ENCODE measurements around the gene FAM219A.

FAM219A gene

GRCh38 chr9:34458013-34458958 lies at the start of gene FAM219A, which contains the start of gene DNAI1:
Gene FAM219A (minus strand): TSS chr9:34458570. CDS start chr9:34458263, 307 bp downstream.
Gene DNAI1 (plus strand): TSS chr9:34458805. CDS start chr9:34459006, 201 bp downstream.
- peak; percentile 99 for DNase-seq

- DNase-seq = no peak
Measured at GRCh38 chr9:34507966-34508365, 49.6 kb upstream of the FAM219A start.

GRCh38 chr9:34507556-34507955 lies 49.2 kb upstream of the FAM219A start:
- peak in 1 of 2 experiments; percentile 9 for DNase-seq

GRCh38 chr9:34506623-34507022 lies 48.3 kb upstream of the FAM219A start:
- peak in 1 of 2 experiments; percentile 12 for DNase-seq

- no peak for DNase-seq
Measured at GRCh38 chr9:34505370-34506120, 47.2 kb upstream of the FAM219A start.

- DNase-seq = no peak
Measured at GRCh38 chr9:34503406-34503805, 45.0 kb upstream of the FAM219A start.

- DNase-seq = no peak
Measured at GRCh38 chr9:34502891-34503290, 44.5 kb upstream of the FAM219A start.

- no peak for DNase-seq
Measured at GRCh38 chr9:34502471-34502870, 44.1 kb upstream of the FAM219A start.

GRCh38 chr9:34501889-34502425 lies 43.6 kb upstream of the FAM219A start:
- DNase-seq = no peak

- no peak for DNase-seq
Measured at GRCh38 chr9:34501372-34501771, 43.0 kb upstream of the FAM219A start.

- DNase-seq = peak; percentile 90 to 91
Measured at GRCh38 chr9:34500623-34501267, 42.4 kb upstream of the FAM219A start.

GRCh38 chr9:34499076-34499475 lies 40.7 kb upstream of the FAM219A start:
- no peak for DNase-seq

- no peak for DNase-seq
Measured at GRCh38 chr9:34498553-34498952, 40.2 kb upstream of the FAM219A start.

- DNase-seq = no peak
Measured at GRCh38 chr9:34496149-34496712, 37.9 kb upstream of the FAM219A start.

- DNase-seq = peak in 1 of 2 experiments; percentile 36
Measured at GRCh38 chr9:34493972-34494535, 35.7 kb upstream of the FAM219A start.

- no peak for DNase-seq
Measured at GRCh38 chr9:34492051-34492450, 33.7 kb upstream of the FAM219A start.

- DNase-seq = no peak
Measured at GRCh38 chr9:34491596-34491995, 33.2 kb upstream of the FAM219A start.

GRCh38 chr9:34490760-34491159 lies 32.4 kb upstream of the FAM219A start:
- DNase-seq = no peak

GRCh38 chr9:34490360-34490759 lies 32.0 kb upstream of the FAM219A start:
- DNase-seq = no peak

- no peak for DNase-seq
Measured at GRCh38 chr9:34486572-34486971, 28.2 kb upstream of the FAM219A start.

GRCh38 chr9:34485822-34486221 lies 27.5 kb upstream of the FAM219A start:
- peak in 1 of 2 experiments; percentile 10 for DNase-seq

- peak in 1 of 2 experiments; percentile 3 for DNase-seq
Measured at GRCh38 chr9:34484678-34485077, 26.3 kb upstream of the FAM219A start.
